HepG2 (cell line): ENCODE data around the gene SUSD3.

ENCODE experiments used
- CCDC6 ChIP-seq: sonication (generic); formaldehyde crosslinking; IDR thresholded peaks from 2 replicates; pipeline ENCODE4 v1.8.1; 2022; ENCODE audit warnings: mild to moderate bottlenecking, missing genetic modification reagents, moderate library complexity
- CTCF ChIP-seq: sonication (generic); formaldehyde crosslinking; IDR thresholded peaks from 2 replicates; pipeline ENCODE4 v1.5.0; 2020; ENCODE audit warnings: mild to moderate bottlenecking, missing genetic modification reagents, moderate library complexity
- FOXC1 ChIP-seq: sonication (generic); formaldehyde crosslinking; IDR thresholded peaks from 2 replicates; pipeline ENCODE4 v1.8.0; 2022; ENCODE audit warnings: mild to moderate bottlenecking, missing genetic modification reagents, borderline replicate concordance
- MXD4 ChIP-seq: IDR thresholded peaks from 2 replicates; pipeline ENCODE4 v1.6.1; 2016; ENCODE audit warnings: mild to moderate bottlenecking, missing biosample characterization, missing genetic modification reagents
- SP1 ChIP-seq, 2 experiments: fragments of 450-650 bp in 1 of 2; sonication (generic) in 1 of 2; formaldehyde crosslinking in 1 of 2; IDR thresholded peaks; 2 replicates each; pipeline versions ENCODE4 v1.4.0 to v1.6.1; 2016 to 2020; ENCODE audit warnings: missing genetic modification reagents in 1 of 2
- TAF1 ChIP-seq: sonication (generic); formaldehyde crosslinking; IDR thresholded peaks from 2 replicates; pipeline ENCODE4 v1.4.0; 2020; ENCODE audit warnings: missing genetic modification reagents
- ZFP36L2 ChIP-seq: sonication (generic); formaldehyde crosslinking; IDR thresholded peaks from 2 replicates; pipeline ENCODE4 v1.4.0; 2020; ENCODE audit warnings: missing genetic modification reagents
- ZMAT3 ChIP-seq: sonication (generic); formaldehyde crosslinking; conservative IDR thresholded peaks from 2 replicates; pipeline ENCODE4 v1.7.0; 2021; ENCODE audit warnings: missing genetic modification reagents
- ZMAT5 ChIP-seq: sonication (generic); formaldehyde crosslinking; IDR thresholded peaks from 2 replicates; pipeline ENCODE4 v1.5.0; 2020; ENCODE audit warnings: mild to moderate bottlenecking, low read depth, missing genetic modification reagents, borderline replicate concordance

GRCh38 chr9:93045521-93045920 is 13.0 kb upstream of the SUSD3 start:
- TF ChIP-seq CTCF (CRISPR knock-in tag) (no peak), CCDC6 (CRISPR knock-in tag) (no peak), ZFP36L2 (CRISPR knock-in tag) (no peak), ZMAT5 (CRISPR knock-in tag) (no peak), ZMAT3 (CRISPR knock-in tag) (no peak), MXD4 (CRISPR knock-in tag) (no peak), SP1 (IDR thresholded peaks at IDR 0.05) (no peak), SP1 (CRISPR knock-in tag; IDR thresholded peaks at IDR 0.05) (no peak), TAF1 (CRISPR knock-in tag) (no peak), FOXC1 (CRISPR knock-in tag) (no peak)
